ENCODE results near the gene MATN1. TPM values are rescaled to one million over a fixed set of nuclear protein-coding genes. Genes with fewer than 3 reads are reported as not detected.

Gene MATN1
- total and polyA plus RNA-seq, 7 donors: 0.09 to 0.54 (median 0.36) TPM; not detected in 4

- no peaks in the 10 kb centered on the region for H3K4me1 ChIP-seq
- no peaks in the 10 kb centered on the region for H3K27me3 ChIP-seq
- no peaks in the 10 kb centered on the region for H3K9me3 ChIP-seq
- no peak overlapping the region for H3K27ac ChIP-seq
- no peaks in the 10 kb centered on the region for H3K36me3 ChIP-seq
- intact Hi-C loops (cut with DNase I): no loop called here
- TF ChIP-seq POLR2A (IDR thresholded peaks at IDR 0.05): no peak
- no peak for TF ChIP-seq POLR2AphosphoS5 (IDR thresholded peaks at IDR 0.05)
- TF ChIP-seq CTCF (IDR thresholded peaks at IDR 0.05): no peak
- TF ChIP-seq EP300 (IDR thresholded peaks at IDR 0.05): no peak
- H3K4me3 ChIP-seq: no peak overlapping the region
- DNase-seq: no peak
- 71 to 88% methylated on average over 5 of the region's 5 CpGs for WGBS, 2 donors
These were observed 14.8 kb upstream of the MATN1 start for GRCh38 chr1:30738040-30738714.

DNA sequence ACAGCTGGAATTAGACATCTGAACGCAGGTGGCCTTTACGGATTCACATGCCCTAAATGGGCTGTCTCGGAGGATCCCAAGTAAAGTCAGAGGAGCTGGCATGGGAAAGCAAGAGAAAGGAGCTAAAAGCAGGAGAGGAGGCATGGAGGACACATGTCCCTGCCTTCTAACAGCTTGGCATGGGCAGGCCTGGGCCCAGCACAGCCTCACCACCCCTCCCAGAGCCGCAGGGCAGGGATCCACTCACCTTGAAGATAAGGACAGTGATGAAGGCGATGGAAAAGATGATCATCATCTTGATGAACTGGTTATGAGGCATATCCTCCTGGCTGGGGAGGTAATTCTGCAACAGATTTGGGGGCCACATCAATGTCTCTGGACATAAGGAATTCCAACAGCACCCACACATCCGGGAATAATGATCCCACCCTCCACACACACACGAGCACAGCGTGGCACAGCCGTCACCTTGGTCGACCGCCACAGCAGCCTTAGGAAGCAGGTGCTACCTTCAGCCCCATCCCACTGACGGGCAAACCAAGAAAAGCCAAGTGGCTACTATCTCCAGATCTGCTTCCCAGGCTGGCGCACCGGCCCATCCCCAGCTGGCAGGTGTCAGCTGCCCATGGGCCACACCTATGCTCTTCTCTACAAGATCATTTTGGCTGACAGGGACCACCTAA lies 14.1 kb upstream of the MATN1 start:
- WGBS, 2 donors: 92 to 97% methylated on average over 14 of the region's 14 CpGs
- H3K4me1 ChIP-seq: no peaks in the 10 kb centered on the region
- H3K27ac ChIP-seq: no peak overlapping the region
- H3K9me3 ChIP-seq: no peaks in the 10 kb centered on the region
- H3K36me3 ChIP-seq: no peaks in the 10 kb centered on the region
- no peak for TF ChIP-seq CTCF (IDR thresholded peaks at IDR 0.05)
- TF ChIP-seq EP300 (IDR thresholded peaks at IDR 0.05): no peak
- no peak for TF ChIP-seq POLR2A (IDR thresholded peaks at IDR 0.05)
- TF ChIP-seq POLR2AphosphoS5 (IDR thresholded peaks at IDR 0.05): no peak
- intact Hi-C loops (cut with DNase I): no loop called here
- no peak overlapping the region for H3K4me3 ChIP-seq
- no peaks in the 10 kb centered on the region for H3K27me3 ChIP-seq
- DNase-seq: no peak

DNA sequence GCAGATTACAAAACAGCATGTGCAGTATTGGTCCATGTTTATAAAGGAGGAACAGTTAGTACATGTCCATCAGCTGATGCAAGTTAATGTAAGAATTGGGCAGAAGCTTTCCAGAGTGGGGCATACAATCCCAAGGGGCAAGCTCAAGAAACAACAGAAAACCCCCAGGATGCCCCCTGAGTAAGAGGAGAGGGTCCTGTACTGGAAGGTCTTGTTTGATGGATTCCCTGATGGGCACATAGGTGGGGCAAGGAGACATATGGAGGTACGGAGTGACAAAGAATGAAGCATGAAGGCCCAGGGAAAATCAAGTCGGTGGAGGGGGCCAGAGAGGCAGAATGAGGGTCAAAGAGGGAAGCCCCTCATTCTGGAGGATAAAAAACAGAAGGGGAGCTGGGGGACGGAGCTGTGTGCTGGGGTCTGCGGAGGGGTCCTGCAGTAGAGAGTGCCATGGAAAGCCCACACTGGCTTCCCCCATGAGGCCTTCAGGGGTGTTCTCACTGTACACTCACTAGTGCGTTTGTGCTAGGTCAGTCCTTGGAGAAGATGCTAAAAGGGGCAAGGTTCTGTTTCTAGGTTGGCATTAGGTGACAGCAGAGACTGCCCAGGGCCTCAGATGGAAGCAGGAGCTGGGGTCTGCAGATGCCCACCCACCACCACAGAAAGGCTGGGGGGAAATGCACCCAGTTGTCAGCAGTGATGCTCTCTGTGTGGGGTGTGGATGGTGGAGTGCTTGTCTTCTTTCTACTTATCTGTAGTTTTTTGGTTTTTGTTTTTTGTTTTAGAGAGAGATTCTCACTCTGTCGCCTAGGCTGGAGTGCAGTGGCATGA lies 12.5 kb upstream of the MATN1 start:
- no peak overlapping the region for H3K27ac ChIP-seq
- H3K27me3 ChIP-seq: no peaks in the 10 kb centered on the region
- H3K4me1 ChIP-seq: no peaks in the 10 kb centered on the region
- intact Hi-C loops (cut with DNase I): no loop called here
- no peaks in the 10 kb centered on the region for H3K9me3 ChIP-seq
- 92 to 94% methylated on average over 6 of the region's 6 CpGs for WGBS, 2 donors
- TF ChIP-seq EP300 (IDR thresholded peaks at IDR 0.05) (no peak), CTCF (IDR thresholded peaks at IDR 0.05) (no peak), POLR2AphosphoS5 (IDR thresholded peaks at IDR 0.05) (no peak), POLR2A (IDR thresholded peaks at IDR 0.05) (no peak)
- H3K36me3 ChIP-seq: no peaks in the 10 kb centered on the region
- DNase-seq: no peak
- no peak overlapping the region for H3K4me3 ChIP-seq

DNA sequence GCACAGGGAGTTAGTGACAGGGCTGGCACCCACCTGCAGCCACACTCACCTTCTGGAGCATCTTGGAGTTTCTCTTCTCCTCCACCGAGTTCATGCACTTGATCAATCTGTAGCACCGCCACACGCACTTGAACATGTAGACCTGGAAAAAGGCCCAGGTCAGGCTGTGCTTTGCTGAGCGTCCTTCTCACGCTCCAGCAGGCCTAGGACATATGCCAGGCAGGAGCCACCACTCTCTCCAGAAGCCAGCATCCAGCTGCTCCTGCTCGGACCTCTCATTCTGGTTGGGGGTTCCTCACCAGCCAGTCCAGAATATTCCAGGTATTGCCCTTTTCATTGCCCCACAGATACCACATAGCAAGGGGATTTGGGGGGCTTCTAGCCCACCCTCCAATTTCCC lies 11.7 kb upstream of the MATN1 start:
- intact Hi-C loops (cut with DNase I): no loop called here
- Histone ChIP-seq H3K4me3 (no peak overlapping the region), H3K36me3 (no peaks in the 10 kb centered on the region), H3K27me3 (no peaks in the 10 kb centered on the region), H3K27ac (no peak overlapping the region), H3K9me3 (no peaks in the 10 kb centered on the region), H3K4me1 (no peaks in the 10 kb centered on the region)
- TF ChIP-seq POLR2AphosphoS5 (IDR thresholded peaks at IDR 0.05): no peak
- no peak for TF ChIP-seq EP300 (IDR thresholded peaks at IDR 0.05)
- no peak for TF ChIP-seq POLR2A (IDR thresholded peaks at IDR 0.05)
- no peak for TF ChIP-seq CTCF (IDR thresholded peaks at IDR 0.05)
- WGBS, 2 donors: 89 to 91% methylated on average over 6 of the region's 6 CpGs
- DNase-seq: no peak
